Measurements from ENCODE around the gene KLHL29.

GRCh38 chr2:23492337-23492675, 107.3 kb downstream of the KLHL29 start:
- no peak for TF ChIP-seq POLR2A (IDR thresholded peaks at IDR 0.05; ENCODE audit: low read depth, low read length)
- no peak for TF ChIP-seq POLR2AphosphoS5 (IDR thresholded peaks at IDR 0.05; ENCODE audit: low read depth, low read length)
